ENCODE measurements around the gene GRIPAP1.

- TF ChIP-seq CTCF (IDR thresholded peaks at IDR 0.05), result no peak
- TF ChIP-seq POLR2A (IDR thresholded peaks at IDR 0.05), result no peak
These were observed 28.0 kb downstream of the GRIPAP1 start for GRCh38 chrX:48974033-48974432.

Data from prostate gland (tissue), 2 donors.